ENCODE measurements around the gene CXCL14.

The CXCL14 gene

DNA sequence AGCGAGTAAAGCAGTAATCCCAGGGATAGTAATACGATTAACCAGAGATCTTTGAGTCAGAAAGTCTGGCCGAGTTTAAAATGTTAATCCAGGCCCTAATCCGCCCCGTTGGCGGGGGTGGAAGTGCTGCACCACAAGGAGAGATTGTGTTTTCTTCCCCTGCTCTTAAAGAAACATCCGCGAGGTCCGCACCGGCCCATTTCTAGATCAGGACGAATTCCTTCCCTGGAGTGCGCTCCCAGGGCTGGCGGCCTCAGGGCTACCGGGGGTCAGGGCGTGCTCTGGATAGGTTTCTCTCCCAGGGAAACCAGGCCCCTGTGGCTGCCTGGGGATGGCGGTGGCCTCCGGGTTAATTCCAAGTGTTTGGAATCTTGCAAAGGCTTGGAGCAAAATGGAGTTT, 33.7 kb downstream of the CXCL14 start:
- no peak for DNase-seq (ENCODE audit: low read depth in 1 of 2, low spot score in 1 of 2)
- TF ChIP-seq JUND (IDR thresholded peaks at IDR 0.05; ENCODE audit: low read depth): no peak
- in situ Hi-C loops (cut with HindIII; ENCODE audit: low pct_unique_long_range_greater_than_20kb, low sequenced_read_pairs): no loop called here

DNA sequence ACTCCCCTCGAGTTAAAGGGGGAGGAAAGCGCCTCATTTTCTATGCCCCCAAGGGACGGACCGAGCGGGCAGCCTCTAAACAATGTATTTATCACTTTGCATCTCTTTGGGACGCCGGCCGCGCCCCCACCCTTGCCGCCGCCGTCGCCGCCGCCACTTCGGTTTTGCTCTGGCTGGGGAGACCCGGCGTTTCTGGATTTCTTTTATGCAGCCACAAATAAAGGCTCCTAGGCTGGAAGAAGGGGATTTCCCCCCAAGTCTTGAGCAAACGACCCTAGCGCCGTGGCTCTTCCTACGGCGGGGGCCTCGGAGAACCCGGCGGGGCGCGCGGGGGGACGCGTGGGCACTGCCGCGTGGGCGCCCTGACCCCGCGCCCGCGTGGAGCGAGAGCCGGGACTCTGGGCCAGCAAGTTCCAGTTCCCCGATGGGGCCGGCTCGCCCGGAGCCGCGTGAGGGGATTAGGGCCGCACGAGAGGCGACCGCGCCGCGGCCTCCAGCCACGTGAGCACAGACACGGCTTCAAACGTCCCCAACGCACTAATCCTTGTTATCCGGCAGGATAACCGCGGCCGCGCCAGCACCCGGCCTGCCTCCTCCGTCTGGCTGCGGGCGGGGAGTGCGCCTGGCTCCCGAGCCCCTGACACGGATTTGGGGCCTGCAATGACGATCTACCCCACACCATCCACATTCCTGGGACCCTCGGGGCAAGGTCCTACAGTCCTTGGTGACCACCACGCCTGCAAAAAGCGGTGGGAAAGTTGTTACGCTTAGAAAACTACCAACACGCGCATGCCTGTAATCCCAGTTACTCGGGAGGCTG, 35.1 kb downstream of the CXCL14 start:
- no peak for TF ChIP-seq JUND (IDR thresholded peaks at IDR 0.05; ENCODE audit: low read depth)
- in situ Hi-C loops (cut with HindIII; ENCODE audit: low pct_unique_long_range_greater_than_20kb, low sequenced_read_pairs): no loop called here
- no peak for DNase-seq (ENCODE audit: low read depth in 1 of 2, low spot score in 1 of 2)

DNA sequence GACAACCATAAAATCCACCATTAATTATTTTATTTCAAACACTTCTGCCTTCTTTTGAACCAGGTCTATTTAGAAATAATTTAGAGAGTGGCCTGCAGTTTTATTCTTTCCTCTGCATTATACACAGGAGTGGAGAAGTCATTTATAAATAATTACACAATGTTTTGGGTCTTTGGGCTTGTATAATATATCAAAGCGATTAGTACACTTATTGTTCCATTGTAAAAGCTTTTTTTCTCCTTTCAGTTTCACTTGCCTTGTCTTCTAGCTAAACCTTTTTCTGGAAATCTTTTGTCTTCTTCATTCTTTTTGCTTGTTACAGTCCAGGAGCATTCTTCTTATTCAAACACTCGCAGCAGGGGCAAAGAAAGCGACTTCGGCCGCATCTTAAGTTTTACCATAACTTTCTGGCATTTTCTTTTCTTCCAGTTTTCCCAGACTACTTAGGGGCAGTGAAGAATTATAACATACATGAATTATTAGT, 35.7 kb downstream of the CXCL14 start:
- no peak for TF ChIP-seq JUND (IDR thresholded peaks at IDR 0.05; ENCODE audit: low read depth)
- in situ Hi-C loops (cut with HindIII; ENCODE audit: low pct_unique_long_range_greater_than_20kb, low sequenced_read_pairs): no loop called here
- no peak for DNase-seq (ENCODE audit: low read depth in 1 of 2, low spot score in 1 of 2)

DNA sequence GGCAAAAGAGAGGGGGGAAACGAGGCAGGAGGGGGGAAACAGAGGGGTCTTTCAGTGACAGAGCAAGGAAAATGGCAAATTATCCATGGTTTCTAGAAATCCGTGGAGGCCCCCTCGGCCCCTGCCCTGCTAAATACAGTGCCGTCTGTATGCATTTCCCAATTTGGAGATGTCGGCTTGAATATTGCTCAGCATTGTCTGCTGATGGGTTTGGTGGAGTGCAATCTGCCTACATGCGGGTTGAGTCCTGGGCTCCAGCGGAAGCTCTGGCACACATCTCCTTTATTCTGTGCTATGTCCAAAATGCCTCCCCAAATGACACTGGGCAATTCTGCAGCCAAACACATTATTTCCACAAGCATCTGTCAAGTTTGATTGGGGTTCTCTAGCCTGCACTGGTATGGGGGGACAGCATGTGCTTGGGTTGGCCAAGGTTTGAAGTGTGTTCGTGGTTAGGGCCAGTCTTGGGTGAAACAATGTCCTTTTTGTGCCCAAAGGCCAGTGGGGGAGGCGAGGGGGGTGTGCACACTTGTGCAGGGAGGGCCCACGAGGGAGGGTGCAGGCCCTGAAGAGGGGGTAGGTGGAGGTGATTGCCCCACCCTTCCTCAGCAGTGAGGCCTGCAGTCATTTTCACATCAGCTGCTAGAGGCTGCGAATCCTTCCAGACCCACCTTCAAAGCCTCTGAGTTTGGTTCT, 36.8 kb downstream of the CXCL14 start:
- DNase-seq (ENCODE audit: low read depth in 1 of 2, low spot score in 1 of 2): no peak
- in situ Hi-C loops (cut with HindIII; ENCODE audit: low pct_unique_long_range_greater_than_20kb, low sequenced_read_pairs): no loop called here
- no peak for TF ChIP-seq JUND (IDR thresholded peaks at IDR 0.05; ENCODE audit: low read depth)

DNA sequence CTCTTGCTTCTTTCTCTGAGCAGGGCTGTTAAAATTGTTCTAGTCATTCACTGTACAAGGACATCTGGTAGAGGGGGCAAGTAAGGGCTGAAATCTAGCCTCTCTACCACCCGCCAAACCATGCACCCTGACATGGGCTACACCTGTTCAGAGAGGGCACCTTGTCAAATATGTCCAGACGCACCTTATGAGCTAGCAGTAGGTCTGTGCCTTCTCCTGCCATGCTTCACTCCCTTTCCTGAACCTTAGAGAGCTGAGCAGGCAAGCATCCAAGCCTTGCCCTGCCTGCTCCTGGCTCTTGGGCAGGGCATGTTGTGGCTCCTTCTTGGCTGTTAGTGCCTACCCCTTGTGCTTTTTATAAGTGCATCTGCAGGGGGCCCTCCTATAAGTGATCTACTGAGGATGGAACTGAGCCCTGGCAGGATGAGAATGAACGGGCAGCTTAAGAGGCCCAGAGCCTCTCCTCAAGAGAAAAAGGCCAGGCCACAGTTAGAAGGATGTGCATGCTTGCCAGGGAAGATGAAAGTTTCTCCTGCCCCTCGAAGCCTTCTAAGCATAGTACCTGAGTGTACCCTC, 39.3 kb downstream of the CXCL14 start:
- no peak for DNase-seq (ENCODE audit: low read depth in 1 of 2, low spot score in 1 of 2)
- no peak for TF ChIP-seq JUND (IDR thresholded peaks at IDR 0.05; ENCODE audit: low read depth)
- in situ Hi-C loops (cut with HindIII; ENCODE audit: low pct_unique_long_range_greater_than_20kb, low sequenced_read_pairs): no loop called here

DNA sequence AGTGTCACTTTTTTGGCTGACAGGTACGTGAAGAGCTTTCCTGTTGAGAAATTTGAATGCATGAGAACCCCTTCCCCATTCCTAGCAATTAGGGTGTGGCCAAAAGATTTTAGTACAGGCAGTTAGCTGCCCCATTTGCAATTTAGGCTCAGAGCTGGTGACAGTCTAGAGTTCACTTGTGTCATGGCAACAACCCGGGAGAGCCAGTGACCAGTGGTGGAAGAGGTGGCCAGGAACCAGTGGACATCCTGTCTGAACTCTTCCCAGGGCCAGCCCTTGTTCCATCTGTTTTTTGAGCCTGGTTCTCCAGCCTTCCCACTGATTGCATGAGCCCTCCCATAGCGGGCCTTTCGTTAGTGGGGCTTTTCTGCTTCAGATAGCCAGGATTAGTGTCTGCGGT, 40.5 kb downstream of the CXCL14 start:
- TF ChIP-seq JUND (IDR thresholded peaks at IDR 0.05; ENCODE audit: low read depth): no peak
- DNase-seq (ENCODE audit: low read depth in 1 of 2, low spot score in 1 of 2): no peak
- in situ Hi-C loops (cut with HindIII; ENCODE audit: low pct_unique_long_range_greater_than_20kb, low sequenced_read_pairs): no loop called here

DNA sequence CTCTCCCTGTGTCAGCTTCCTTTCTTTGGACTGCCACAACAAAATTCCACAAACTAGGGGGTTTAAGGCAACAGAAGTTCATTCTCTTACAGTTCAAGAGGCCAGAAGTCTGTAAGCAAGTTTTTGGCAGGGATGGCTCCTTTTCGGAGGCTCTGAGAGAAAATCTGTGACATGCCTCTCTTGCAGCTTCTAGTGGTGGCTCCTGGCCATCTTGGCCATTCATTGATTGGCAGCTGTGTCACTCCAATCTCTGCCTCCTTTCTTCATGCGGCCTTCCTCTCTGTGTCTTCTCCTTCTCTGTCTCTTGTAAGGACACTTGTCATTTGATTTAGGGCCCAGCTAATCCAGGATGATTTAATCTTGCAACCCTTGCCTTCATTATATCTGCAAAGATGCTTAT, 41.0 kb downstream of the CXCL14 start:
- in situ Hi-C loops (cut with HindIII; ENCODE audit: low pct_unique_long_range_greater_than_20kb, low sequenced_read_pairs): no loop called here
- no peak for TF ChIP-seq JUND (IDR thresholded peaks at IDR 0.05; ENCODE audit: low read depth)
- DNase-seq (ENCODE audit: low read depth in 1 of 2, low spot score in 1 of 2): no peak

DNA sequence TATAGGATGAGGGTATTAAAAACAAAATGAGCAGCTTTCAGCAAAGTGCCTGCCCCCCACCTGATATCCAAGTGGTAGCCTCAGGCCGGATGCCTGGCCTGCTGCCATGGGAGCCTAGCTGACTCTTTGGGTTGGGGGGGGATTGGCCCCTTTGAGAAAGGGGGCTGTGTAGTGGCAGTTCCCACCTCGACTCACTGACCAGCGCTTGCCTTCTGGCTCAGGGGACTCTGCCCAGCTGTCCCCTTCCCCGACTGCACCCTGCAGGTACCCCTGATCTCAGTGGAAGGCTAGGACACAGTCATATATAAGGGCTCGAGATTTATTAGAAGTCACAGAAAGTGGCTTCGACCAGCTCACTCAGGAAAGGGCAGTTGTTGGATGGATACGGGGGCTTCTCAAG, 41.5 kb downstream of the CXCL14 start:
- in situ Hi-C loops (cut with HindIII; ENCODE audit: low pct_unique_long_range_greater_than_20kb, low sequenced_read_pairs): no loop called here
- no peak for DNase-seq (ENCODE audit: low read depth in 1 of 2, low spot score in 1 of 2)
- TF ChIP-seq JUND (IDR thresholded peaks at IDR 0.05; ENCODE audit: low read depth): no peak

DNA sequence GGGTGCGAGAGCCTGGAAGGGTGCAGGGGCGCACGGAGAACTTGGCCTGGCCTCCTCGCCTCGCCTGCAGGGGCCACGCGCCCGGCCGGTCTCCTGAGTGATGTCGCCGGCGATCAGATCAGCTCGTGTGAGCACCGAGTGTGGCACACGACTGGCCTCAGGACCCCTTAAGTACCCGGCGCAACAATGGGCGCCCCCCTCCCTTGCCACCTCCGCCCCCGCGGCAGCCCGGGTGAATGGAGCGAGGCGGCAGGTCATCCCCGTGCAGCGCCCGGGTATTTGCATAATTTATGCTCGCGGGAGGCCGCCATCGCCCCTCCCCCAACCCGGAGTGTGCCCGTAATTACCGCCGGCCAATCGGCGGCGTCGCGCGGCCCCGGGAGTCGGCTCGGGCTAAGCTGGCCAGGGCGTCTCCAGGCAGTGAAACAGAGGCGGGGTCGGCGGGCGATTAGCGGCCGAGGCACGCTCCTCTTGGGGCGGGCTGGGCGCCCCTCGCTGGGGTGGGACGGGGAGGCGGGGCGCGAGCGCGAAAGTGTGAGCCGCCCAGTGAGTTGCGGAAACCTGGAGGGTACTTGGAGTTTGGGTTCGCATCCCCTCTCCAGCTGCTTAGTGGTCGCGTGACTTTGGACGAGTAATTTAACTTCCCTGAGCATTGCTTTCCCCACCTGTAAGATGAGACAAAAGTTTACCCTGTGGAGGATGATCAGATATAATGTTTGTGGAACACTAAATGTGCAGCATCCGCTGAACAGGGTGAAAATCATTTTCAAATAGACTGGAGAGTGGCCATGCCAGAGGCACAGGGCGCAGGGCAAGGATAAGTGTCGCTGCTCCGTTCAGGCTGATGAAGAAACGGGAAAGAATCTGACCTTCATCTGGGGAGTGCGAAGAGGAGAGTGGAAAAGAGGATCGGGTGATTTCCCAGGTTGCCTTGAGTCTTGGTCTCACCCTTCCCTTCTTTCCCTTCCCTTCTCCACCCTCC, 42.7 kb downstream of the CXCL14 start, which contains the start of gene NEUROG1:
Gene NEUROG1 (minus strand): TSS at position 145 of the 982 bp plus-strand sequence. CDS start 274 bp downstream, outside the sequence.
- in situ Hi-C loops (cut with HindIII; ENCODE audit: low pct_unique_long_range_greater_than_20kb, low sequenced_read_pairs): no loop called here
- no peak for TF ChIP-seq JUND (IDR thresholded peaks at IDR 0.05; ENCODE audit: low read depth)
- peak in 1 of 2 experiments; percentile 22 for DNase-seq (ENCODE audit: low read depth in 1 of 2, low spot score in 1 of 2)

DNA sequence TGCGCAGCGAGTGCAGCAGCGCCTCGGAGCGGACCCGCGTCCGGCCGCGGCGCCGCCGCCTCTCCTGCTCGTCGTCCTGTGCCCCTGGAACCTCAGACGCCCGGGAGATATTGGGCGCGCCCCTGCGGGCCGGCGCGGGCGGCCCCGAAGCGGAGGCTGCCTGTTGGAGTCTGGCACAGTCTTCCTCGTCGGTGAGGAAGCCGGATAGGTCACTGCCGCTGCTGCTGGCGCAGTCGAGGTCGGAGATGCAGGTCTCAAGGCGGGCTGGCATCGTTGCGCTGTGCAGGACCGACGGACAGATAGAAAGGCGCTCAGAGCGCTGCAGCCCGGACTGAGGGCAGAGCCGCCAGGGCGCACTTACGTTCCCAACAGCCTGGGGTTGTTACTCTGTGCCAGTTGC, 43.4 kb downstream of the CXCL14 start:
- DNase-seq (ENCODE audit: low read depth in 1 of 2, low spot score in 1 of 2): no peak
- in situ Hi-C loops (cut with HindIII; ENCODE audit: low pct_unique_long_range_greater_than_20kb, low sequenced_read_pairs): no loop called here
- TF ChIP-seq JUND (IDR thresholded peaks at IDR 0.05; ENCODE audit: low read depth): no peak

DNA sequence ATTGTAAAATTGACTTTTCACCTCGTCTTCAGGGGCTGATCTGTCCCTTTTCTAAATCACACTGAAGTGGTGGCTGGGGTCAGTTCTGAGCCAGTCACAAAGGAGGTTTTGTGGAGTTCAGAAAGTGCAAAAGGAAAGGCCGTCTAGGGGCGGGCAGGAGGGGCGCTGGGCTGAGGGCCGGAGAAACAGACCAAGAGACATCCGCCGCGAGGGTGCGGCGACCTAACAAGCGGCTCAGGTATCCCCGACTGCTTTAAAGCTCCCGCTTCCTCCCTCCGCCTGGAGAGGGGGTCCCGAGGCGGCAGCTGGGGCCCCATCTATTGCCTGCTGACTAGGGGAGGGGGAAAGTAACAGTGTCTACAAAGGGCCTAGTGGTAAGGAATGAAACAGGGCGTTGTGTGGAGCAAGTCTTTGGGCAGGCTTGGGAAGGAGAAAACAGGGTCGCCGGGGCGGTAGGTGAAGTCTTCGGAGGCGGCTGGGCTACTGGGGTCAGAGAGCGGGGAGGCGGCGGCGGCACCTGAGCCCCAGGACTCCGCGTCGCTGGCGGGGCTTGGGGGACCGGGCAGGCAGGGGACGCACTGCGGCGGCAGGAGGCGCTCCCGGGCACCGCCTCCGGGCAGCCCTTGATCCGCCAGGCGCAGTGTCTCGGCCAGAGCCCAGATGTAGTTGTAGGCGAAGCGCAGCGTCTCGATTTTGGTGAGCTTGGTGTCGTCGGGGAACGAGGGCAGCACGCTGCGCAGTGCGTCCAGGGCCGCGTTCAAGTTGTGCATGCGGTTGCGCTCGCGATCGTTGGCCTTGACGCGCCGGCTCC, 44.0 kb downstream of the CXCL14 start:
- no peak for TF ChIP-seq JUND (IDR thresholded peaks at IDR 0.05; ENCODE audit: low read depth)
- in situ Hi-C loops (cut with HindIII; ENCODE audit: low pct_unique_long_range_greater_than_20kb, low sequenced_read_pairs): no loop called here
- no peak for DNase-seq (ENCODE audit: low read depth in 1 of 2, low spot score in 1 of 2)

All from T47D (cell line).